ENCODE data around the gene AKT3. TPM values are rescaled to one million over a fixed set of nuclear protein-coding genes. Genes with fewer than 3 reads are reported as not detected.

The AKT3 gene
- total RNA-seq, 2 donors from 2014 or later, result 13.6 to 31.2 TPM

GRCh38 chr1:243471754-243472745 lies 378.0 kb downstream of the AKT3 start:
- no peaks in the 10 kb centered on the region for H3K9me3 ChIP-seq
- H3K27ac ChIP-seq, result no peak overlapping the region
- H3K4me3 ChIP-seq, result no peak overlapping the region
- TF ChIP-seq, protein P1, sequence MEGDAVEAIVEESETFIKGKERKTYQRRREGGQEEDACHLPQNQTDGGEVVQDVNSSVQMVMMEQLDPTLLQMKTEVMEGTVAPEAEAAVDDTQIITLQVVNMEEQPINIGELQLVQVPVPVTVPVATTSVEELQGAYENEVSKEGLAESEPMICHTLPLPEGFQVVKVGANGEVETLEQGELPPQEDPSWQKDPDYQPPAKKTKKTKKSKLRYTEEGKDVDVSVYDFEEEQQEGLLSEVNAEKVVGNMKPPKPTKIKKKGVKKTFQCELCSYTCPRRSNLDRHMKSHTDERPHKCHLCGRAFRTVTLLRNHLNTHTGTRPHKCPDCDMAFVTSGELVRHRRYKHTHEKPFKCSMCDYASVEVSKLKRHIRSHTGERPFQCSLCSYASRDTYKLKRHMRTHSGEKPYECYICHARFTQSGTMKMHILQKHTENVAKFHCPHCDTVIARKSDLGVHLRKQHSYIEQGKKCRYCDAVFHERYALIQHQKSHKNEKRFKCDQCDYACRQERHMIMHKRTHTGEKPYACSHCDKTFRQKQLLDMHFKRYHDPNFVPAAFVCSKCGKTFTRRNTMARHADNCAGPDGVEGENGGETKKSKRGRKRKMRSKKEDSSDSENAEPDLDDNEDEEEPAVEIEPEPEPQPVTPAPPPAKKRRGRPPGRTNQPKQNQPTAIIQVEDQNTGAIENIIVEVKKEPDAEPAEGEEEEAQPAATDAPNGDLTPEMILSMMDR (IDR thresholded peaks at IDR 0.05), result no peak
- no peaks in the 10 kb centered on the region for H3K36me3 ChIP-seq
- no peak for DNase-seq (ENCODE audit: low spot score)
- H3K27me3 ChIP-seq, result no peaks in the 10 kb centered on the region
- H3K4me1 ChIP-seq, result peaks cover 0 to 12% of the 10 kb centered on the region in 2 donors

GRCh38 chr1:243471026-243471685 lies 378.9 kb downstream of the AKT3 start:
- Histone ChIP-seq H3K4me1 (peaks cover 0 to 12% of the 10 kb centered on the region in 2 donors), H3K27ac (no peak overlapping the region), H3K27me3 (no peaks in the 10 kb centered on the region), H3K36me3 (no peaks in the 10 kb centered on the region), H3K9me3 (no peaks in the 10 kb centered on the region), H3K4me3 (no peak overlapping the region)
- TF ChIP-seq, protein P1 (IDR thresholded peaks at IDR 0.05), result no peak
- no peak for DNase-seq (ENCODE audit: low spot score)

DNA sequence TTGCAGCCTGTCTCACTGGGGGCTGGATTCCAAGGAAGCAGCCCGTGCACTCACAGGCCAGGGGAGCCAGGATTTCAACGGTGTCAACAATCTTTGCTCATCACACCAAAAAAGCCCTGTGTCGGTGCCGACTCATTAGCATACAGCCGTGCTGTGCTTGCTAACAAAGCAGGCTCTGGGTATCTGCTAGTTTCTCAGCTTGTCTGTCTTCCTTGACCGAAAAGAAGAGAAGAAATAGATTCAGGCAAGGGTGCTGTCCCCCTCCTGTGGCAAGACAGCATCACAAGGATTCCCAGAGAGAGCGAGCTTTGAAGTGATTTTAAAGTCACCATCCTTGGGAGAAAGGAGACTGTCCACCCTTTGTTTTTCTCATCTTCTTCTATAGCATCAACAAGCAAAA lies 379.5 kb downstream of the AKT3 start:
- no peaks in the 10 kb centered on the region for H3K36me3 ChIP-seq
- H3K4me3 ChIP-seq, result no peak overlapping the region
- no peak for DNase-seq (ENCODE audit: low spot score)
- TF ChIP-seq, protein P1 (IDR thresholded peaks at IDR 0.05), result no peak
- H3K4me1 ChIP-seq, result peaks cover 0 to 12% of the 10 kb centered on the region in 2 donors
- H3K27me3 ChIP-seq, result no peaks in the 10 kb centered on the region
- no peak overlapping the region for H3K27ac ChIP-seq
- H3K9me3 ChIP-seq, result no peaks in the 10 kb centered on the region

- H3K9me3 ChIP-seq, result no peaks in the 10 kb centered on the region
- no peak overlapping the region for H3K27ac ChIP-seq
- TF ChIP-seq, protein P1 (IDR thresholded peaks at IDR 0.05), result no peak
- no peaks in the 10 kb centered on the region for H3K27me3 ChIP-seq
- no peaks in the 10 kb centered on the region for H3K36me3 ChIP-seq
- H3K4me1 ChIP-seq, result peaks cover 0 to 12% of the 10 kb centered on the region in 2 donors
- no peak for DNase-seq (ENCODE audit: low spot score)
- H3K4me3 ChIP-seq, result no peak overlapping the region
These were observed 380.5 kb downstream of the AKT3 start for GRCh38 chr1:243469497-243469896.

GRCh38 chr1:243465738-243466137 lies 384.3 kb downstream of the AKT3 start:
- no peaks in the 10 kb centered on the region for H3K36me3 ChIP-seq
- TF ChIP-seq, protein P1 (IDR thresholded peaks at IDR 0.05), result no peak

More at GRCh38 chr1:243465738-243466137, 384.3 kb downstream of the AKT3 start:
- Histone ChIP-seq H3K4me1 (no peaks in the 10 kb centered on the region), H3K4me3 (no peak overlapping the region), H3K27me3 (no peaks in the 10 kb centered on the region), H3K27ac (no peak overlapping the region), H3K9me3 (no peaks in the 10 kb centered on the region)
- DNase-seq (ENCODE audit: low spot score), result no peak

All from right atrium auricular region (tissue), 2 donors.